Vein endothelial cell (primary cell): ENCODE measurements around the gene ANKS1B. TPM values are rescaled to one million over a fixed set of nuclear protein-coding genes. Genes with fewer than 3 reads are reported as not detected.

Experiments used
- small RNA-seq: library from RNA; depleted of rRNA; stranded (forward); fragments of <200 nt; gene quantifications from one replicate; pipeline ENCODE3, GENCODE V24; 2012
- total RNA-seq: library from RNA; depleted of rRNA; stranded (reverse); fragments of >200 nt; gene quantifications from 2 replicates; pipeline ENCODE4 v1.2.3, GENCODE V29; 2012

Gene ANKS1B
- total RNA-seq: 0.48 and 0.65 TPM in 2 replicates

DNA sequence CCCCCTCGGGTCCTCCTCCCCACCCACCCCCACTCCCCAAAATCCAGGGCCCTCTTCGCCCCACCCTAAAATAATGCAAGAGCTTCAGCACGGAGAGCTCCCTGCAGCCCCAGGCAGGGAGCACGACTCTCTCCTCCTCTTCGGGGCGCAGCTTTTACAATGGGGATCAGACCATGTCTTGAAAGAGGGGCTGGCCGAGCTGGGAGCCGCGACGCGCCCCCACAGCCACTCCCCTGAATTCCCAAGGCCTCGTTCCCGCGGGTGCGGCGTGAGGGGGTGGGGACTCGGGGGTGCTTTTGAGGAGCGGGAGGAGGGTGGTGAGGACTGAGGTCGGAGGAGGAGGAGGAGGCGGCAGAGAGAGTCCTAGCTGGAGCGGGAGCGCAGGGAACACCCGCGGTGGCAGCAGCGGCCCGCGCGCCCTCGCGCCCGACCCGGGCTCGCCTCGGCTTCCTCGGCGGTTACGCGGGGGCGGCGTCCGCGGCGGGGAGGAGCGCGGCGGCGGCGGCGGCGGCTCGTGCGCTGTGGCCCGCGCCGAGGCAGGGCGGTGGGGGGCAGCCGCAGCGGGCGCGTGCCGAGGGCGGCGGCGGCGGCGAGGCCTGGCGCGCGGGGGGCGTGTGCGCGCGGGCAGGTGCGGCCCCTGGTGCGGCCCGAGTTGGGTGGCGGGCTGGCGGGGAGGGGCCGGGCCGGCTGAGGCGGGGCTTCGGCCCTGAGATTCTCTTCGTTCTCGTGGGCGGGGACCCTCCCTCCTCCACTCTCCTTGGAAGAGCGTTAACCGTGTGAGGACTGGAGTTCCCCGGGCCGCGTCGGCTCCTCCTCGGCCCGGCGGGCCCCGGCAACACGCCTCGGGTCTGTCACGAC lies at the start of gene ANKS1B:
TSS of gene ANKS1B (minus strand) at position 666 of the 858 bp plus-strand sequence. CDS start 699 bp downstream, outside the sequence.

DNA sequence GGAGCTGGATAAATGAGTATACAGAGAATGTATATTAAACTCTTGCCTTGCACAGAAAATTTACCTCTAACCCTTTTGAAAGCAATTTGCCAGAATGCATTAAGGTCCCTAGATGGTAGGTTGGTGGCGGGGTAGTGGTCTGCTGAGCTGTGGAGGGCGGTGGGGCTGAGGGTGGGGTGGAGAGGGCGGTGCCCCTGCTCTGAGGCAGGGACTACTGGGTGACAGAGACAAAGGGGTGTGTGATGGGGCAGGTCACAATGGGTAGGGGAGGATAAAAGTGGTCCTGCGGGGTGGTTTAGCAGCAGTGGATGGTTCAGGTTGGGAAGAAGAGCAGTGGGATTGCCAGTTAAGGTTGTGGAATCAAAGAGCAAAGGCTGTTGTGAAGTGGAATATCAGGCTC lies 337.3 kb downstream of the ANKS1B start, which contains the start of gene GARIN6:
TSS of gene GARIN6 (plus strand) at position 301 of the 400 bp plus-strand sequence. CDS start 422 bp downstream, outside the sequence.

Small RNA genes lying within 50 kb of the gene (small RNA-seq; reads per million reads assigned to genes)
- 0.45 reads per million, percentile 26 among the genes with 10 or more reads in this experiment for gene RNA5SP366

Other genes with a start within 250 kb of the ANKS1B start
- 19.7 and 19.9 TPM in 2 replicates for gene BLTP3B, start 157.9 kb upstream of the ANKS1B start, total RNA-seq
- 11.9 and 19.3 TPM in 2 replicates for gene ACTR6, start 215.9 kb upstream of the ANKS1B start, total RNA-seq